ENCODE results near the gene SART3.

GRCh38 chr12:108563804-108564151 lies 2.8 kb upstream of the SART3 start:
- TF ChIP-seq CTCF (IDR thresholded peaks at IDR 0.05 in 2 of 3, conservative IDR thresholded peaks at IDR 0.05 in 1 of 3; ENCODE audit: control insufficient read depth in 2 of 3, extremely low read depth in 1 of 3, insufficient read depth in 1 of 3, low read depth in 3 of 3, low read length in 3 of 3) (no peak), WRNIP1 (IDR thresholded peaks at IDR 0.05; ENCODE audit: borderline replicate concordance, low read depth, low read length) (no peak), ETV6 (conservative IDR thresholded peaks at IDR 0.05 in 1 of 2, IDR thresholded peaks at IDR 0.05 in 1 of 2; ENCODE audit: borderline replicate concordance in 1 of 2, low read depth in 1 of 2) (no peak), MXI1 (IDR thresholded peaks at IDR 0.05; ENCODE audit: low read depth, low read length) (no peak), POLR2A (IDR thresholded peaks at IDR 0.05; ENCODE audit: low read depth, low read length) (no peak), EP300 (IDR thresholded peaks at IDR 0.05; ENCODE audit: borderline replicate concordance in 1 of 2, control insufficient read depth in 1 of 2, low read depth in 2 of 2, low read length in 2 of 2) (no peak), ZBTB4 (CRISPR knock-in tag; IDR thresholded peaks at IDR 0.05) (no peak), PBX3 (IDR thresholded peaks at IDR 0.05; ENCODE audit: insufficient replicate concordance, low read depth, low read length) (no peak)

Measured in GM12878 (cell line).